Measurements from ENCODE around the gene PPFIA2. TPM values are rescaled to one million over a fixed set of nuclear protein-coding genes. Genes with fewer than 3 reads are reported as not detected.

Gene PPFIA2
- total RNA-seq, 4 donors from 2014 or later: 1.5 to 4.3 (median 2.5) TPM

DNA sequence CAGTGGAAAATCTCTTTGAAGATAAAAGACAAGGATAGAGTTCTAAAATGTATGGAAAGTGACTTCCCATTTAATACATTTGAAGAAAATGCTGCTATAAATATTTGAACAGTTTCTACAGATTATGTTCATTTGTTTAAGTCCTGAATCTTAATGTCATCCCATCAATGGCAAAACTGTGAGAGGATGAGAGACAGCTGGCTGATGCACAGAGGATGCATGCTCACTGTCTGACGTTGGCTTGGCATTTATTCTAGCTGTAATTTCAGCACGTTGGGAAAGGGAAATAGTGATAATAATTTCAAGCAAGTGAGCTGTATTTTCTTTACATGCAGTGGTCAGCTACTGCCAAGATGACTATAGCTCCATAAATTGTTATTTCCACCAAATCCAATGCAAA, 40.5 kb downstream of the PPFIA2 start:
- TF ChIP-seq, protein P1, sequence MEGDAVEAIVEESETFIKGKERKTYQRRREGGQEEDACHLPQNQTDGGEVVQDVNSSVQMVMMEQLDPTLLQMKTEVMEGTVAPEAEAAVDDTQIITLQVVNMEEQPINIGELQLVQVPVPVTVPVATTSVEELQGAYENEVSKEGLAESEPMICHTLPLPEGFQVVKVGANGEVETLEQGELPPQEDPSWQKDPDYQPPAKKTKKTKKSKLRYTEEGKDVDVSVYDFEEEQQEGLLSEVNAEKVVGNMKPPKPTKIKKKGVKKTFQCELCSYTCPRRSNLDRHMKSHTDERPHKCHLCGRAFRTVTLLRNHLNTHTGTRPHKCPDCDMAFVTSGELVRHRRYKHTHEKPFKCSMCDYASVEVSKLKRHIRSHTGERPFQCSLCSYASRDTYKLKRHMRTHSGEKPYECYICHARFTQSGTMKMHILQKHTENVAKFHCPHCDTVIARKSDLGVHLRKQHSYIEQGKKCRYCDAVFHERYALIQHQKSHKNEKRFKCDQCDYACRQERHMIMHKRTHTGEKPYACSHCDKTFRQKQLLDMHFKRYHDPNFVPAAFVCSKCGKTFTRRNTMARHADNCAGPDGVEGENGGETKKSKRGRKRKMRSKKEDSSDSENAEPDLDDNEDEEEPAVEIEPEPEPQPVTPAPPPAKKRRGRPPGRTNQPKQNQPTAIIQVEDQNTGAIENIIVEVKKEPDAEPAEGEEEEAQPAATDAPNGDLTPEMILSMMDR (IDR thresholded peaks at IDR 0.05; ENCODE audit: low read depth): no peak

DNA sequence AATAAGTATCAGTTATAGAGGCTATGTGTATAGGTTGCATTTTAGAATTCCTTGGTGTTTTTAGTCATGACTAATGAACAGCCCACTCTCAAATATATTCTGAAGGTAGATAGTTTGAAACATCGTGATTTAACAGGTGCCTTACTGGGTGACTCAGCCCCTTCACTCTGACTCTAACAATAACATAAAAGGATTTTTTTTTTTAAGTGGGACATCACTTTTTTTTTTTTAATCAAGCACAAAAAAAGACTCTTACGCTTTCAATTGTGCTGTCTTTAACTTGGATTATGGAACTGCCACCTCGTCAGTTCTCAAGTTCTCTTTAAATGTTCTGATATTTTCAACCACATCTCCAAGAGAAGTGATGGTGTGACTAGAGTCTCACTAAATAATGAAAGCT, 46.6 kb downstream of the PPFIA2 start:
- TF ChIP-seq, protein P1 (IDR thresholded peaks at IDR 0.05; ENCODE audit: low read depth): no peak

- TF ChIP-seq, protein P1 (IDR thresholded peaks at IDR 0.05; ENCODE audit: low read depth): no peak
Observed at GRCh38 chr12:81705586-81705985, 53.6 kb downstream of the PPFIA2 start.

GRCh38 chr12:81699551-81699950, 59.6 kb downstream of the PPFIA2 start:
- TF ChIP-seq, protein P1 (IDR thresholded peaks at IDR 0.05; ENCODE audit: low read depth): no peak

DNA sequence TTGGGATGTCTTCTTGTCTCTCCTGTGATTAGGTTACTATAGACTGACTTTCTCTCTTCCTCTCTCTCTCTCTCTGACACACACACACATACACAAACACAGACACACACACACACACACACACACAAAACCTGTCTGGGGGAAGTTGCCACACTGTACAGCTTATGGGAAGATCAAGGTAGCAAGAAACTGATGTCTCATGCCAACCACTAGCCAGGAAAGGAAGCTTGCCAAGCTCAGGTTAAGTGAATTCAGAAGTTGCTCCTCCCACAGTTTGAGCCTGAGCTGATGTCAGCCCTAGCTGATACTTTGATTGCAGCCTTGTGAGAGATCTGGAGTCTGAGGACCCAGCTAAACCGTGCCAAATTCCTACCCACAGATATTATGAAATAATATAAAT, 67.1 kb downstream of the PPFIA2 start:
- TF ChIP-seq, protein P1 (IDR thresholded peaks at IDR 0.05; ENCODE audit: low read depth): no peak

- TF ChIP-seq, protein P1 (IDR thresholded peaks at IDR 0.05; ENCODE audit: low read depth): no peak
Observed at GRCh38 chr12:81683881-81684280, 75.3 kb downstream of the PPFIA2 start.

GRCh38 chr12:81679614-81680013, 79.5 kb downstream of the PPFIA2 start:
- TF ChIP-seq, protein P1 (IDR thresholded peaks at IDR 0.05; ENCODE audit: low read depth): no peak

Measured in subcutaneous adipose tissue (tissue), 4 donors.